IPS-18c (cell line): ENCODE data around the gene EXT2.

Experiments used
- H3K4me3 ChIP-seq: 2 replicates; pipeline ENCODE4 v1.7.0; 2013; ENCODE audit warnings: low read depth, mild to moderate bottlenecking, low read length, moderate library complexity; ENCODE audit not compliant: insufficient read depth
- H3K9me3 ChIP-seq: one replicate; pipeline ENCODE4 v1.6.1; 2013; ENCODE audit warnings: mild to moderate bottlenecking, low read length, moderate library complexity; ENCODE audit not compliant: control insufficient read depth, insufficient read depth

EXT2 gene

DNA sequence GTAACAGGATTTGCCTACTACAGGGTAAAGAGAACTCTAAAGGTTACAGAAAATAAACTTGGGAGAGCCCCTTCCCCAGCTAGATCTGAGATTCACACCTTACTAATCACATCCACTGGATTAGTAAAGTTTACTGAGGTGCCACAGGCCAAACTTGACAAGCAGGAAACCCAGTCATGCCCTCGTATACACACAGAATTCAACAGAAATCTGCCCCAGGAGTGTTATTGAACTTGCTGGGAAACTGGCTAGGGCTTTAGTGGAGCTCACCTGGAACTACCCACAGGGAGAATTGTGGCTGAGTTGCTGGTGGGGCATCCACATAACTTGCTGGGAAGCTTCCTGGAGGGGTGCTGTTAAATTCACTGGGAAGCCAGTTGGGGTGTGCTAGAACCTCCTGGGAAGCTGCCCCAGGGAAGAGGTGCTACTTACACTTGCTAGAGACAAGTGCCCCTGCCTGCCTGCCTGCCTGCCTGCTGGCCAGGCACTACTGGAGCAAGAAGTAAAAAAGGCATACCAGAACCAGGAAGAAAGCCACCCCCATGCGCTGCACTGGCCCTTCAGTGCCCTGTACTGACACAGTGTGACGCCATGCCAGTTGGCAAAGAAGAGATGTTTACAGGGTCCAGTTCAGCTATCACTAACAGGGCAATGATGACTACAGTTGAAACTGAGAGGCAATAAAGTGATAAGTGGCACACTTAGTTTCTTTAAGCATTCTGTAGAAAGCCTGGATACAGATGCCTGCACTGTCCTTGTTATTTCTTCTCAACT is 108.0 kb downstream of the EXT2 start:
- Histone ChIP-seq H3K9me3 (no peaks in the 10 kb centered on the region), H3K4me3 (no peak overlapping the region)

GRCh38 chr11:44205352-44205751 is 109.9 kb downstream of the EXT2 start:
- Histone ChIP-seq H3K9me3 (no peaks in the 10 kb centered on the region), H3K4me3 (no peak overlapping the region)

DNA sequence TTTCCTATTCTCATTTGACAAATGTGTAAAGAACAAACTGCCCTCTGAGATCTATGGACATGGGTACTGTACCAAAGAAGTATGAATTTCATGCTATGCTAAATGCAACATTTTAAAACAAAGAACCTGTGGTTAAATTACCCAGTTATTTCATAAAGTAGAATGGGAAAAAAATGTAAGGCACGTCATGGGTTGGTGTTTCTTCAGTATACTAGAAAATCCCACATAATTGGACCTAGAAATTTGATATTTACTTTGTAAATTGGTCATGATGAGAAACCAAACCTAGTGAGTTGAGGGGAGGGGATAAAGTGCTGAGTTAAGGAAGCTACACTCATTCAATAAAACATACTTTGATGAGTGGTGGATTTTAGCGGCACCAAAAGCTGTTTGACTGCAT is 110.4 kb downstream of the EXT2 start:
- H3K4me3 ChIP-seq = no peak overlapping the region

DNA sequence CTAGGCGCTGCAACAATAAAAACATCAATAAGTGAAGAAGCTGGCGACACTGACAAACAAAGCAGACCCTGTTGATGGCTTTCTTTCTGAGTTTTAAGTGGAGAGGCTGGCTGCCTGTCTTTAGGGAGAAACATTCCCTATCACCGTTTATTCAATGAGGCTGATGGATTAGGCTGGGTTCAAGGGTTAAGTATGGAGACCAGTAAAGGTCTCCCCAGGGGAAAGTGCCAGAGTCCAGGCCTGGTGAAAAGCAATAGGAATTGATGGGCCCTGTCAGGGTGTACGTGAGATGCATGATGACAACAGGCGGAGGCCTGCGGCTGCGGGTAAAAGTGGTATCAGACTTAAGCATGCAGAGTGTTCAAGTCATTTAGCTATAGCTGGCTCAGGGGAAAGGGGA is 111.8 kb downstream of the EXT2 start:
- Histone ChIP-seq H3K9me3 (no peaks in the 10 kb centered on the region), H3K4me3 (no peak overlapping the region)

More for the DNA sequence above, 110.4 kb downstream of the EXT2 start:
- H3K9me3 ChIP-seq = no peaks in the 10 kb centered on the region

DNA sequence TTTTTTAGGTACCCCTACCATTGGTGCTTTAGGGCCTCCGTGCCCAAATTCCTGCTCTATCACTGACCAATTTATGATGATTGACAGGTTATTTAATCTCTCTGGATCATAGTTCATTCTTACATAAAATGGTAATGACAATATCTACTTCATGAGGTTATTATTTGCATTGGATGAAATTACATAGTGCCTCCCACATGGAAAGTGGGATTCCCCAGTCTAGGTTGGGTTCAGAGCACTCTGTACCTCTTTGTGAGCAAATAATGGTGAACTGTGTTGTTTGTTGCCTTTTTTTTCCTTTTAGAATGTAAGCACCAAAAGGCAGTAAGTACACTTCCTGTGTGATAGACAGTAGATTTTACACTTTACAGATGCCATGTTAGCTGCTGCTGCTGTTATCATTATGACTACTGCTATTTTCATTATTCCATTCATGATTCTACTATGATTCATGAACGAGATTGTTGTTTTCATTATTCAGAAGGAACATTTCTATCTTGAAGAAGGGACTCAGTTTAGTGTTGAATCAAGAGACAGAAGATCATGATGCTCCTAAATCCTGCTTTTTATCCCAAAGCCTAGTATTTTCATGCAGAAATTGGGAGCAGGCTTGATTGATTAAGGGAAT is 113.6 kb downstream of the EXT2 start:
- Histone ChIP-seq H3K9me3 (no peaks in the 10 kb centered on the region), H3K4me3 (no peak overlapping the region)

- no peaks in the 10 kb centered on the region for H3K9me3 ChIP-seq
- H3K4me3 ChIP-seq = no peak overlapping the region
Observed at GRCh38 chr11:44212128-44212527, 116.7 kb downstream of the EXT2 start.

- Histone ChIP-seq H3K4me3 (no peak overlapping the region), H3K9me3 (no peaks in the 10 kb centered on the region)
Observed at GRCh38 chr11:44213148-44213547, 117.7 kb downstream of the EXT2 start.

GRCh38 chr11:44217432-44217831 is 122.0 kb downstream of the EXT2 start:
- no peaks in the 10 kb centered on the region for H3K9me3 ChIP-seq
- no peak overlapping the region for H3K4me3 ChIP-seq

DNA sequence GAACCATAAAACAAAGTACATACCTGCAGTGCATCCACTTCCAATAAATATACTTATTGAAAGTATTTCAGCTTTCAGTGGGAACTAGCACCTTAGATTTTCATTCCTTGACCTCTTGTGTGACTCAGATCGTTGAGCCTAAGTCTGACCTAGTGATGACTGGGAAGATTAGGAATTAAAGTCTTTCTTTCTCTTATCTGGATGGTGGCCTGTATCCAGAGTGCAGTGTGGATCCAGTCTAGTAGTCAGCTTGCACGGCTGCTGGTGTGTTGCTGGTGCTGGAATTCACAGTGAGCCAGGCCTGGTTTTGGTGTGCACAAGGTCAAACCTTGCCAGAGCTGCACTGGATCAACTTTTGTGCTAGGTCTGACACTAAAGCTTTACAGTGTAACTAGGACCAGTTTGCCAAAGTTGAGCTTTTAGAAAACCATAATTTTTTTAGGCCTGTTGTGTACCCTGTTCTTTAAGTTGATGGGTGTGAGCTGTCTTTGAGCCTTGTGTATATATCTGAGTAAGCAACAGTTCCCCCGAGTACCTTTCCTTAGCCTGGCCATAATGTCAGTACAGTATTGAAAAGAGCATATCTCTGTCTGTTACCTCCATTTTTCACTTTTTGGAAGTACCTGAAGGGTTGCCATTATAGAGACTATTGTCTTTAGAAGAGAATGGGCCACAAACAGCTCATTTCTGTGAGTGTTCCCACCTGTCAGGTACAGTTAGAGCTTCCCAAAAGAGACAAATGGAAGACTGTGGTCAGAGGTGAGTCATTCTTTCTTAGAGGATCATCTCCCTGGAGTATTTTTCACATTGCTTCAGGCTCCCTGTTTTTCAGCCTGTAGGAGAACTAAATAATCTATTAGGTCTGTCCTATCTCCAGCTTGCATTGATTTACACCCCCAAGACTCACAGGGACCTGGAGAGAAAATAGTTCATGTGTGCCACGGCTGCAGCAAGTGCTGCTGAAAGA is 124.6 kb downstream of the EXT2 start:
- Histone ChIP-seq H3K4me3 (no peak overlapping the region), H3K9me3 (no peaks in the 10 kb centered on the region)

GRCh38 chr11:44221456-44221855 is 126.0 kb downstream of the EXT2 start:
- Histone ChIP-seq H3K9me3 (no peaks in the 10 kb centered on the region), H3K4me3 (no peak overlapping the region)

GRCh38 chr11:44221992-44222391 is 126.5 kb downstream of the EXT2 start:
- Histone ChIP-seq H3K4me3 (no peak overlapping the region), H3K9me3 (no peaks in the 10 kb centered on the region)

DNA sequence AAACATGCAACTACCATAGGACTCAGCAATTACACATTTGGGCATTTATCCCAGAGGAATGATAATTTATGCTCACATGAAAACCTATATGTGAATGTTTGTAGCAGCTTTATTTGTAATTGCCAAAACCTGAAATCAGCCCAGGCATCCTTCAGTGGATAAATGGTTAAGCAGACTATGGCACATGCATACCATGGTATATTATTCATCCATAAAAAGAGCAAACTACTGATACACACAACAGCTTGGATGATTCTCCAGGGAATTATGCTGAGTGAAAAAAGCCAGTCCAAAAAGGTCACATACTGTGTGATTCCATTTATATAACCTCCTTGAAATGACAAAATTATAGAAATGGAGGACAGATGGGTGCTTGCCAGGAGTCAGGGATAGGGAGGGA is 127.8 kb downstream of the EXT2 start:
- H3K4me3 ChIP-seq = no peak overlapping the region
- no peaks in the 10 kb centered on the region for H3K9me3 ChIP-seq

DNA sequence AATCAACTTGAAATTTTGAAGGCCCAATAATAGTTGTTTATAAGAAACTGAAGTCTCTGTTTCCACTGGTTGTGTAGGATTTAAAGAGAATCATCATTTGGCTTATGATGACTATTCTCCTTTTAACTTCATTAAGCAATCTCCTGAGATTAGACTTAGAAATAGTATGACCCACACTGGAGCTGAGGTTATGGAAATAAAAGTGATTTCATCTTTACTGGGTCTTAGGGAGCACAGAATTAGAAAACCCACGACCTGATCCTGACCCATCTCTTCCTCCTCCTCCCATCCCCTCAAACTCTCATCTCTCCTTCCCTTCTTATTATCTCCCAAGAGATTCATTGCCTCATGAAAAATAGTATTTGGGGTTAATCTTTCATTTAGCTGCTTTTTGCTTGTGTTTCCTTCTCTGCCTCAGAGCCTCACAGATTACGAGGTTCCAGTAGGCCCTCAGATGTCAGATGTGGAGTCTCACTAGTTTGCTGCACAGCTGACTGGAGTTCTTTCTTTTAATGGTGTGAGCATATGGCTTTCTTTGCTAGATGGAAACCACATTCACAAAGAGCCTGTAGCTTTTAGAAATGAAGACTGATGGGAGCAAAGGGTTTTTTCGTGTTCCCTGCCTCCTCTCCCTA is 129.5 kb downstream of the EXT2 start:
- H3K4me3 ChIP-seq = no peak overlapping the region

DNA sequence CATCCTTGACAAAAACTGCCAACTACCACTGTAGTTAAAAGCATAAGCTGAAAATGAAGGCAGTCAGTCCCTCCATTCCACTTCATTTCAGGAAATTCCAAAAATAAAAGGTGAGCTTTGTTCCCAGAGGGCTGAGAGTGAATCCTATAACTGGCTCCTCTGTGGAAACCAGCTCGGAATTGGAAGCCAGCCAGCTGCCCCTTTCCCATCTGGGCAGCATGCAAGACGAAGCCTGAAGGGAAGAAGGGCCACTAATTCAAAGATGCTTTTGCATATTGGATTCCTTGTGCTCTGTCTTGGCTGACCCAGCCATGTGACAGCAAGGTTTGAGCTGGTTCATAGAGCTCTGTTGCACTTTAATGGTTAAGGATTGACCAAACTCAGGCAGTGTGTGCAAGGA is 131.0 kb downstream of the EXT2 start:
- H3K4me3 ChIP-seq = no peak overlapping the region
- H3K9me3 ChIP-seq = no peaks in the 10 kb centered on the region

More for the DNA sequence above, 129.5 kb downstream of the EXT2 start:
- no peaks in the 10 kb centered on the region for H3K9me3 ChIP-seq

DNA sequence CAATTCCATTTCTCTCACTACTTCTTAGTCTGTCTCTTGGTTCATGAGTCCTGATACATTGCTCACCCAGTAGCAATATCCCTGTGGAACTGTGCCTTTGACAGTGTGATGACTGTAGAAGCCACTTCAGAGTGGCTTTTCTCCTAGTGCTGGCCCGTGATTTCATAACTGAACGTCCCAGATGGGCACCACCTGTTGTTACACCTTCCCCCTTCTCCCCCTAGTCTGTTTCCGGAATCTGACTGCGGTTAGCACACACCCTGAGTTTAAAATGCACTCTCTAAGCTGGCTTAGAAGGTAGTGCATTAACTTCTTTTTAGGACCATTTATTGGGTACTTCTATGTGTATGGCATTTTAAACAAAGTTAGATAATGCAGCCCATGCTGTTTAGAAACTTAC is 131.5 kb downstream of the EXT2 start:
- no peak overlapping the region for H3K4me3 ChIP-seq
- no peaks in the 10 kb centered on the region for H3K9me3 ChIP-seq

DNA sequence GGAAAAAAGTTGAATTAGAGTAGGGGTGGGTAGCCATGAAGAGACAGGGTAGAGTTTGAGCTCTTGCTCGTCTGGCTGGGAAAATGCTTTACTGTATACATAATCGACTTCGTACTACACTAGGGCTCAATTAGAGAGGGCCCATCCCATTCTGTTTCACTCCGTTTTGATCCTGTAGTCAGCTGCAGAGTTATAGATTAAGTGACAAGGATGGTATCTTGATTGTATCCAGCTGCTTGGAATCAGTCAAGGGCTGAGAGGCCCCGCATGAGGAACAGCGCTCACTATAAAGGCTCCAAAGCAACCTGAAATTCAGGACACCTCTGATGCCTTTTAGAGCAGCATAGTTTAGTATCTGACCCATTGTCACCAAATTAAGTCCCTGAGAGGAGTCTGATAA is 132.9 kb downstream of the EXT2 start:
- Histone ChIP-seq H3K4me3 (no peak overlapping the region), H3K9me3 (no peaks in the 10 kb centered on the region)

- H3K4me3 ChIP-seq = no peak overlapping the region
- no peaks in the 10 kb centered on the region for H3K9me3 ChIP-seq
Observed at GRCh38 chr11:44229098-44229497, 133.6 kb downstream of the EXT2 start.
